Neural cell (in vitro differentiated cells): ENCODE results near the gene KLHDC8B.

Source experiments
- CTCF ChIP-seq: fragments of 450-650 bp; IDR thresholded peaks from 2 replicates; pipeline ENCODE4 v1.5.1; 2014; ENCODE audit warnings: antibody characterized with exemption, mild to moderate bottlenecking, moderate library complexity; ENCODE audit not compliant: poor library complexity, severe bottlenecking
- EZH2 ChIP-seq: fragments of 200-600, 300-800 bp; shearing (Covaris generic), sonication (generic); IDR thresholded peaks from 2 replicates; pipeline ENCODE4 v1.6.1; 2014; ENCODE audit warnings: antibody characterized with exemption, low read length, borderline replicate concordance, mild to moderate bottlenecking; ENCODE audit not compliant: insufficient read depth, poor library complexity, severe bottlenecking

GRCh38 chr3:49199239-49199899 is 28.0 kb downstream of the KLHDC8B start:
- TF ChIP-seq CTCF, result no peak
- no peak for TF ChIP-seq EZH2
